Loucy (cell line): Measurements from ENCODE around the gene TGM5.

Source experiments
- H2AFZ ChIP-seq: fragments of 200-600 bp; sonication (generic); 2 replicates; pipeline ENCODE4 v1.6.0; 2016; ENCODE audit warnings: antibody characterized with exemption, mild to moderate bottlenecking, low read length, moderate library complexity
- H3F3A ChIP-seq: fragments of 200-600 bp; 2 replicates; pipeline ENCODE4 v1.6.0; 2016; ENCODE audit warnings: antibody characterized with exemption, low read depth, mild to moderate bottlenecking
- H3K27me3 ChIP-seq: fragments of 200-600 bp; sonication (generic); 2 replicates; pipeline ENCODE4 v1.6.1; 2014; ENCODE audit warnings: low read length, mild to moderate bottlenecking; ENCODE audit not compliant: insufficient read depth, poor library complexity, severe bottlenecking
- H3K36me3 ChIP-seq: fragments of 200-600 bp; sonication (generic); 2 replicates; pipeline ENCODE4 v1.6.1; 2016; ENCODE audit warnings: low read length; ENCODE audit not compliant: insufficient read depth
- H3K4me1 ChIP-seq: fragments of 200-600 bp; sonication (generic); 2 replicates; pipeline ENCODE4 v1.5.1; 2014; ENCODE audit warnings: low read length, mild to moderate bottlenecking; ENCODE audit not compliant: insufficient read depth, poor library complexity, severe bottlenecking
- H3K4me2 ChIP-seq: fragments of 200-600 bp; sonication (generic); 2 replicates; pipeline ENCODE4 v1.6.0; 2014; ENCODE audit warnings: antibody characterized with exemption, low read length, low read depth, mild to moderate bottlenecking; ENCODE audit not compliant: poor library complexity, severe bottlenecking
- H3K4me3 ChIP-seq: fragments of 200-600 bp; sonication (generic); 2 replicates; pipeline ENCODE4 v1.5.1; 2014; ENCODE audit warnings: low read length, mild to moderate bottlenecking, mixed read lengths; ENCODE audit not compliant: poor library complexity, severe bottlenecking
- H3K79me2 ChIP-seq: fragments of 200-600 bp; sonication (generic); 2 replicates; pipeline ENCODE4 v1.6.1; 2014; ENCODE audit warnings: low read length; ENCODE audit not compliant: insufficient read depth
- H3K9ac ChIP-seq: fragments of 200-600 bp; sonication (generic); 2 replicates; pipeline ENCODE4 v1.6.0; 2014; ENCODE audit warnings: mild to moderate bottlenecking, low read depth, low read length, moderate library complexity; ENCODE audit not compliant: poor library complexity, severe bottlenecking
- H3K9me2 ChIP-seq: fragments of 200-600 bp; sonication (generic); replicated peaks from 2 replicates; pipeline ENCODE4 v1.6.1; 2016; ENCODE audit warnings: low read depth, low read length, mixed read lengths
- H3K9me3 ChIP-seq: fragments of 200-600 bp; sonication (generic); 2 replicates; pipeline ENCODE4 v1.6.1; 2014; ENCODE audit warnings: mild to moderate bottlenecking, antibody characterized with exemption, low read length, low read depth; ENCODE audit not compliant: insufficient read depth
- H4K20me1 ChIP-seq: fragments of 200-600 bp; sonication (generic); 2 replicates; pipeline ENCODE4 v1.6.0; 2014; ENCODE audit warnings: antibody characterized with exemption, low read length, mild to moderate bottlenecking; ENCODE audit not compliant: insufficient read depth, poor library complexity, severe bottlenecking
- CTCF ChIP-seq: fragments of 200-600 bp; sonication (generic); conservative IDR thresholded peaks from 2 replicates; pipeline ENCODE4 v1.5.1; 2014; ENCODE audit warnings: mild to moderate bottlenecking, antibody characterized with exemption, low read length
- EZH2phosphoT487 ChIP-seq: fragments of 200-600 bp; IDR thresholded peaks from 2 replicates; pipeline ENCODE4 v1.6.1; 2018; ENCODE audit warnings: antibody characterized with exemption, mild to moderate bottlenecking, moderate library complexity, borderline replicate concordance

Gene TGM5

GRCh38 chr15:43214592-43215295 is 52.0 kb downstream of the TGM5 start:
- H3K4me1 ChIP-seq: peaks cover 5% of the 10 kb centered on the region
- no peaks in the 10 kb centered on the region for H3K79me2 ChIP-seq
- no peaks in the 10 kb centered on the region for H3K9me3 ChIP-seq
- H3K27me3 ChIP-seq: no peaks in the 10 kb centered on the region
- H3K9ac ChIP-seq: no peak overlapping the region
- H3K36me3 ChIP-seq: no peaks in the 10 kb centered on the region
- no peak overlapping the region for H3K4me3 ChIP-seq
- H3F3A ChIP-seq: no peaks in the 10 kb centered on the region
- TF ChIP-seq EZH2phosphoT487 (no peak), CTCF (no peak)
- H2AFZ ChIP-seq: no peak overlapping the region
- no peak overlapping the region for H3K4me2 ChIP-seq
- no peaks in the 10 kb centered on the region for H4K20me1 ChIP-seq
- H3K9me2 ChIP-seq: no peaks in the 10 kb centered on the region

- peaks cover 5% of the 10 kb centered on the region for H3K4me1 ChIP-seq
- no peak overlapping the region for H3K4me2 ChIP-seq
- H3K9ac ChIP-seq: no peak overlapping the region
- no peaks in the 10 kb centered on the region for H3K36me3 ChIP-seq
- H3F3A ChIP-seq: no peaks in the 10 kb centered on the region
- no peaks in the 10 kb centered on the region for H3K27me3 ChIP-seq
- H3K79me2 ChIP-seq: no peaks in the 10 kb centered on the region
- H3K4me3 ChIP-seq: no peak overlapping the region
- no peaks in the 10 kb centered on the region for H3K9me2 ChIP-seq
- TF ChIP-seq CTCF (no peak), EZH2phosphoT487 (no peak)
- H2AFZ ChIP-seq: no peak overlapping the region
- no peaks in the 10 kb centered on the region for H4K20me1 ChIP-seq
- no peaks in the 10 kb centered on the region for H3K9me3 ChIP-seq
Measured at GRCh38 chr15:43214169-43214568, 52.6 kb downstream of the TGM5 start.

- Histone ChIP-seq H3K4me2 (no peak overlapping the region), H3K4me1 (no peaks in the 10 kb centered on the region), H3K79me2 (no peaks in the 10 kb centered on the region), H4K20me1 (no peaks in the 10 kb centered on the region), H3F3A (no peaks in the 10 kb centered on the region), H3K9ac (no peak overlapping the region), H3K36me3 (no peaks in the 10 kb centered on the region), H3K9me3 (no peaks in the 10 kb centered on the region), H3K27me3 (no peaks in the 10 kb centered on the region), H3K4me3 (no peak overlapping the region), H3K9me2 (no peaks in the 10 kb centered on the region), H2AFZ (no peak overlapping the region)
- TF ChIP-seq CTCF: no peak
- TF ChIP-seq EZH2phosphoT487: no peak
Measured at GRCh38 chr15:43213466-43213865, 53.3 kb downstream of the TGM5 start.
